IMR-90 (cell line): ENCODE data around the gene SCN4A. TPM values are rescaled to one million over a fixed set of nuclear protein-coding genes. Genes with fewer than 3 reads are reported as not detected.
A peak's percentile ranks its signal among the peaks of the same experiment; 100 is the strongest.

ENCODE experiments used
- ATAC-seq: fragments of 200-7000 bp; cut with Tn5 transposase; 2 replicates; pipeline ENCODE4 v1.9.1; 2020; ENCODE audit warnings: low read depth, mild to moderate bottlenecking, moderate library complexity
- BruUV-seq: library from RNA; stranded (reverse); fragments of 400-500 nt; replicated peaks from 2 replicates; lab custom pipeline; 2021; lab: Mats Ljungman, UMichigan
- CTCF ChIA-PET: fragments of 300-600 bp; formaldehyde crosslinking; extraction: SDS; loops from one replicate; lab custom pipeline; 2021; ENCODE audit warnings: antibody characterized with exemption; lab: Yijun Ruan, JAX
- POLR2A ChIA-PET: fragments of 300-600 bp; sonication (Branson Sonifier 250); formaldehyde crosslinking; loops from one replicate; lab custom pipeline; 2022; ENCODE audit warnings: antibody characterized with exemption; ENCODE audit not compliant: unreplicated experiment; lab: Charles Lee
- DNase-seq: peaks from one replicate; pipeline ENCODE4 v3.0.0; 2013
- H2AFZ ChIP-seq: replicated peaks from 2 replicates; pipeline ENCODE3; 2013; ENCODE audit warnings: low read length, mild to moderate bottlenecking; ENCODE audit not compliant: poor library complexity
- H2AK5ac ChIP-seq: 2 replicates; pipeline ENCODE4 v1.6.1; 2013; ENCODE audit warnings: low read depth, low read length, inconsistent platforms
- H2AK9ac ChIP-seq: replicated peaks from 2 replicates; pipeline ENCODE3; 2013; ENCODE audit warnings: mild to moderate bottlenecking, low read depth, low read length, moderate library complexity; ENCODE audit not compliant: poor library complexity
- H2BK120ac ChIP-seq: 2 replicates; pipeline ENCODE4 v1.6.1; 2013; ENCODE audit warnings: low read depth, low read length, inconsistent platforms
- H2BK15ac ChIP-seq: 3 replicates; pipeline ENCODE4 v1.6.1; 2013; ENCODE audit warnings: low read depth, low read length, inconsistent platforms
- H2BK20ac ChIP-seq: 2 replicates; pipeline ENCODE4 v1.6.1; 2013; ENCODE audit warnings: low read depth, mild to moderate bottlenecking, inconsistent platforms, low read length, moderate library complexity
- H2BK5ac ChIP-seq: 2 replicates; pipeline ENCODE4 v1.6.1; 2013; ENCODE audit warnings: mild to moderate bottlenecking, low read depth, low read length, inconsistent platforms; ENCODE audit not compliant: poor library complexity, severe bottlenecking
- H3K14ac ChIP-seq: replicated peaks from 2 replicates; pipeline ENCODE4 v1.6.1; 2013; ENCODE audit warnings: low read depth, low read length, inconsistent platforms
- H3K18ac ChIP-seq: 2 replicates; pipeline ENCODE4 v1.6.1; 2013; ENCODE audit warnings: low read depth, low read length, control low read depth
- H3K23ac ChIP-seq: 2 replicates; pipeline ENCODE4 v1.6.1; 2013; ENCODE audit warnings: low read depth, low read length, inconsistent platforms
- H3K27ac ChIP-seq: 2 replicates; pipeline ENCODE4 v1.5.1; 2013; ENCODE audit warnings: mild to moderate bottlenecking, control low read depth, low read length; ENCODE audit not compliant: insufficient read depth
- H3K27me3 ChIP-seq: 2 replicates; pipeline ENCODE4 v1.6.1; 2013; ENCODE audit warnings: low read length; ENCODE audit not compliant: control insufficient read depth, insufficient read depth
- H3K36me3 ChIP-seq: 2 replicates; pipeline ENCODE4 v1.6.1; 2013; ENCODE audit warnings: low read length, mixed read lengths; ENCODE audit not compliant: control insufficient read depth, insufficient read depth
- H3K4ac ChIP-seq: 2 replicates; pipeline ENCODE4 v1.6.1; 2013; ENCODE audit warnings: low read depth, low read length, inconsistent platforms
- H3K4me1 ChIP-seq: 2 replicates; pipeline ENCODE4 v1.6.1; 2013; ENCODE audit warnings: low read length, mixed read lengths; ENCODE audit not compliant: control insufficient read depth, insufficient read depth
- H3K4me2 ChIP-seq: 2 replicates; pipeline ENCODE4 v1.6.1; 2013; ENCODE audit warnings: low read depth, mild to moderate bottlenecking, control low read depth, low read length, moderate library complexity
- H3K4me3 ChIP-seq: 2 replicates; pipeline ENCODE4 v1.5.1; 2013; ENCODE audit warnings: low read depth, mild to moderate bottlenecking, control low read depth, low read length, moderate library complexity; ENCODE audit not compliant: insufficient read depth
- H3K56ac ChIP-seq: 2 replicates; pipeline ENCODE4 v1.6.1; 2013; ENCODE audit warnings: low read length, inconsistent platforms; ENCODE audit not compliant: insufficient read depth; ENCODE audit errors: extremely low read depth
- H3K79me1 ChIP-seq, 2 experiments: 2 replicates each; pipeline ENCODE4 v1.6.1; 2013; ENCODE audit warnings: low read length in 2 of 2, inconsistent platforms in 1 of 2, low read depth in 1 of 2
- H3K9ac ChIP-seq: 2 replicates; pipeline ENCODE4 v1.6.1; 2013; ENCODE audit warnings: low read depth, low read length, control low read depth
- H3K9me1 ChIP-seq: 2 replicates; pipeline ENCODE4 v1.6.1; 2013; ENCODE audit warnings: low read length, inconsistent platforms; ENCODE audit not compliant: insufficient read depth
- H3K9me3 ChIP-seq: 2 replicates; pipeline ENCODE4 v1.6.1; 2013; ENCODE audit warnings: low read length; ENCODE audit not compliant: control insufficient read depth, insufficient read depth
- H4K20me1 ChIP-seq: 2 replicates; pipeline ENCODE4 v1.6.1; 2013; ENCODE audit warnings: low read length, inconsistent platforms; ENCODE audit not compliant: insufficient read depth
- H4K5ac ChIP-seq: 2 replicates; pipeline ENCODE4 v1.6.1; 2013; ENCODE audit warnings: mild to moderate bottlenecking, low read depth, low read length, control low read depth
- H4K8ac ChIP-seq, 2 experiments: 2 replicates each; pipeline ENCODE4 v1.6.1; 2013; ENCODE audit warnings: low read depth in 2 of 2, low read length in 2 of 2, control low read depth in 1 of 2, inconsistent platforms in 1 of 2
- H4K91ac ChIP-seq: 2 replicates; pipeline ENCODE4 v1.6.1; 2013; ENCODE audit warnings: low read depth, low read length, inconsistent platforms; ENCODE audit not compliant: insufficient read depth
- BHLHE40 ChIP-seq: fragments of 150-350 bp; IDR thresholded peaks from 2 replicates; pipeline ENCODE4 v1.6.1; 2016; ENCODE audit warnings: mild to moderate bottlenecking, low read depth, low read length
- CEBPB ChIP-seq: IDR thresholded peaks from 2 replicates; pipeline ENCODE4 v1.6.1; 2012; ENCODE audit warnings: low read depth, low read length, improper control_type of control experiment
- CTCF ChIP-seq: conservative IDR thresholded peaks from 2 replicates; pipeline ENCODE4 v1.5.1; 2012; ENCODE audit warnings: mild to moderate bottlenecking, low read depth, low read length, improper control_type of control experiment
- MAFK ChIP-seq: IDR thresholded peaks from 2 replicates; pipeline ENCODE4 v1.6.1; 2012; ENCODE audit warnings: low read depth, low read length, improper control_type of control experiment
- MAZ ChIP-seq: IDR thresholded peaks from 2 replicates; pipeline ENCODE4 v1.6.1; 2012; ENCODE audit warnings: low read depth, mild to moderate bottlenecking, low read length, improper control_type of control experiment, moderate library complexity, borderline replicate concordance
- MXI1 ChIP-seq: IDR thresholded peaks from 2 replicates; pipeline ENCODE4 v1.6.1; 2012; ENCODE audit warnings: low read depth, mild to moderate bottlenecking, low read length, moderate library complexity, borderline replicate concordance
- NFE2L2 ChIP-seq: fragments of 150-350 bp; IDR thresholded peaks from 2 replicates; pipeline ENCODE4 v1.6.1; 2016; ENCODE audit warnings: low read depth, mild to moderate bottlenecking, low read length
- RAD21 ChIP-seq: IDR thresholded peaks from 2 replicates; pipeline ENCODE4 v1.6.1; 2012; ENCODE audit warnings: low read length, improper control_type of control experiment
- SMC3 ChIP-seq: fragments of 150-350 bp; IDR thresholded peaks from 2 replicates; pipeline ENCODE4 v1.6.1; 2016; ENCODE audit warnings: low read depth, mild to moderate bottlenecking, antibody characterized with exemption, low read length, moderate library complexity
- USF2 ChIP-seq: fragments of 150-350 bp; IDR thresholded peaks from 2 replicates; pipeline ENCODE4 v1.6.1; 2017; ENCODE audit warnings: mild to moderate bottlenecking, antibody characterized with exemption, low read length, low read depth
- WGBS, 2 experiments: methylation state at CpG; one replicate each; pipeline versions ENCODE4 v1.1.5 to v1.1.7; 2013; ENCODE audit warnings: missing lambda C conversion rate in 2 of 2; ENCODE audit not compliant: insufficient read length in 1 of 2; ENCODE audit errors: extremely low coverage in 2 of 2; 5-methylcytosine and 5-hydroxymethylcytosine counted together
- dilution Hi-C: fragments of 300-500 bp; cut with HindIII; formaldehyde crosslinking; loops from one replicate; pipeline ENCODE4 v1.14.3; 2018; ENCODE audit warnings: low sequenced_read_pairs; ENCODE audit not compliant: unreplicated experiment
- in situ Hi-C: fragments of 300-500 bp; cut with MboI; formaldehyde crosslinking; loops from 3 replicates; pipeline ENCODE4 v1.14.3; 2019; ENCODE audit warnings: low sequenced_read_pairs, inconsistent platforms, mixed read lengths
- intact Hi-C: fragments of 100-400 bp; cut with micrococcal nuclease; formaldehyde crosslinking; loops from 2 replicates; pipeline ENCODE4 v1.10.0; 2022
- polyA plus RNA-seq, 3 experiments: library from polyadenylated mRNA; depleted of rRNA; stranded (reverse); fragments of >200 nt; gene quantifications; 2 replicates each; pipeline ENCODE4 v1.2.3, GENCODE V29; 2012; ENCODE audit warnings: low replicate concordance in 1 of 3
- total RNA-seq: library from RNA; depleted of rRNA; stranded (reverse); fragments of >200 nt; gene quantifications from 2 replicates; pipeline ENCODE4 v1.2.3, GENCODE V29; 2012

Gene SCN4A
- total and polyA plus RNA-seq, 2 of the 4 experiments (the other 2 are of a cell fraction), result not detected

- H2BK20ac ChIP-seq, result no peak overlapping the region
- no peak overlapping the region for H3K4ac ChIP-seq
- no peak overlapping the region for H3K23ac ChIP-seq
- ChIA-PET CTCF (interaction anchor here (0.5 to 1.2 kb wide), 3 partner anchors 14 to 292 kb away, joined by 3 read pairs; no protein-coding TSS in a partner anchor), POLR2A (no interaction called here)
- H3K56ac ChIP-seq, result no peak overlapping the region
- H3K14ac ChIP-seq, result no peak overlapping the region
- no peak overlapping the region; the same call in 1 of the 2 replicates for H2AK5ac ChIP-seq
- WGBS, 2 experiments, result 92% methylated on average over 18 of the region's 21 CpGs; no CpG with 5 or more reads in 1 of the 2 experiments
- no peak overlapping the region for H3K27ac ChIP-seq
- H4K5ac ChIP-seq, result no peak overlapping the region
- H3K27me3 ChIP-seq, result peaks cover 43% of the 10 kb centered on the region
- H4K8ac ChIP-seq, result no peak overlapping the region
- H3K18ac ChIP-seq, result no peak overlapping the region
- BruUV-seq, result no TSS peak
- H3K4me2 ChIP-seq, result no peak overlapping the region
- H3K4me1 ChIP-seq, result peaks cover 7% of the 10 kb centered on the region; the same call in 1 of the 2 replicates
- H3K4me3 ChIP-seq, result no peak overlapping the region
- DNase-seq (no peak), ATAC-seq (no peak)
- H3K9me1 ChIP-seq, result peaks cover 5% of the 10 kb centered on the region; the same call in 1 of the 2 replicates
- in situ Hi-C loops, result no loop called here
- H3K79me1 ChIP-seq, result no peaks in the 10 kb centered on the region
- H4K91ac ChIP-seq, result no peak overlapping the region
- H2AK9ac ChIP-seq, result no peak overlapping the region
- no peaks in the 10 kb centered on the region for H3K9me3 ChIP-seq
- H2BK5ac ChIP-seq, result no peak overlapping the region
- intact Hi-C loops, result loop anchor here (1.0 kb wide), 1 partner anchor 70 kb away; no protein-coding TSS in a partner anchor
- no peaks in the 10 kb centered on the region for H4K20me1 ChIP-seq
- dilution Hi-C loops, result no loop called here
- TF ChIP-seq USF2 (no peak), SMC3 (no peak), CTCF (no peak), MXI1 (no peak), MAZ (no peak), BHLHE40 (no peak), RAD21 (no peak), NFE2L2 (no peak), MAFK (no peak), CEBPB (no peak)
- H3K9ac ChIP-seq, result no peak overlapping the region
- peak overlapping the region; percentile 63 for H2AFZ ChIP-seq
- no peaks in the 10 kb centered on the region for H3K36me3 ChIP-seq
- no peak overlapping the region for H2BK15ac ChIP-seq
- H2BK120ac ChIP-seq, result no peak overlapping the region
These were observed 17.1 kb upstream of the SCN4A start for GRCh38 chr17:63989622-63990345.
